Measurements from ENCODE around the gene RINL. TPM values are rescaled to one million over a fixed set of nuclear protein-coding genes. Genes with fewer than 3 reads are reported as not detected.
"Not testable (repeated sequence)": the region's sequence is repeated elsewhere in the genome, so short reads cannot be mapped to it uniquely, and the experiment has no call there.

The RINL gene
- total RNA-seq, 1 experiment from 2014 or later: 1.3 TPM

DNA sequence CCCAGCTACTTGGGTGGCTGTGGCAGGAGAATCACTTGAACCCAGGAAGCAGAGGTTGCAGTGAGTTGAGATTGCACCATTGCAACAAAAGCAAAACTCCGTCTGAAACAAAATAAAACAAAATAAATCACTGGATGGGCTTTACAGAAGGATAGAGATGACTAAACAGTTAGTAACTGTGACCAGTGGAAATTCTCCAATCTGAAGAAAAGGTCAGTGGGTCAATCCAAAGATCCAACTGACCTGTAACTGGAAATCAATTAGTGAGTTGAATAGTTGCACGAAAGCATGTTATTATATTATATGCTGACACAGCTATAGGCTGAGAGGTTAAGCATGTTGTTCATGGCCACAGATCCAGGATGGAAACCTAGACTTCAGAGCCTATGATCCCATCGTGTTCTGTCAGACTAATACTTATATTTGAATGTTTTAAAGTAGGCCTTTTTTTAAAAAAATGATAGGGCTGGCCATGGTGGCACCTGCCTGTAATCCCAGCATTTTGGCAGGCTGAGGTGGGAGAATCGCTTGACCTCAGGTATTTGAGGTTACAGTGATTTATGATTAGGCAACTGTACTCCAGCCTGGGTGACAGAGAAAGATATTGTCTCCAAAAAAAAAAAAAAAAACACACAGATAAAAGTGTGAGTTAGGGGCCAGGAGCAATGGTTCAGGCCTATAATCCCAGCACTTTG lies 47.9 kb downstream of the RINL start:
- Histone ChIP-seq H3K4me1 (ENCODE audit: control insufficient read depth, insufficient read depth, low read length) (peaks cover 45% of the 10 kb centered on the region), H3K27me3 (ENCODE audit: control insufficient read depth, insufficient read depth, low read length) (no peaks in the 10 kb centered on the region), H3K27ac (ENCODE audit: low read length) (peak overlapping the region; percentile 97), H3K9me3 (ENCODE audit: control insufficient read depth, insufficient read depth, low read depth, low read length) (no peaks in the 10 kb centered on the region), H3K4me3 (ENCODE audit: low read depth in 2 of 2, low read length in 2 of 2) (peak overlapping the region; percentile 51 to 78), H3K36me3 (ENCODE audit: control insufficient read depth, insufficient read depth, low read length) (peaks cover 16% of the 10 kb centered on the region; the same call in 1 of the 2 replicates)
- no TSS peak for BruUV-seq (replicated peaks)
- ChIA-PET POLR2A (interaction anchor here (0.5 to 2.2 kb wide), 5 partner anchors 9 to 177 kb away, joined by 3 to 17 read pairs (median 3); partner anchors contain the start of gene HNRNPL), CTCF (interaction anchor here (0.7 kb wide), 1 partner anchor 8 kb away, joined by 5 read pairs; no protein-coding TSS in a partner anchor)
- intact Hi-C loops (cut with micrococcal nuclease; ENCODE audit: unreplicated experiment) (loop anchor here (5.0 to 10.0 kb wide), 2 partner anchors 98 to 315 kb away; no protein-coding TSS in a partner anchor), in situ Hi-C loops (cut with HindIII; ENCODE audit: low pct_unique_long_range_greater_than_20kb, low sequenced_read_pairs) (no loop called here)
- TF ChIP-seq POLR2AphosphoS5 (IDR thresholded peaks at IDR 0.05; ENCODE audit: low read depth, low read length): no peak
- TF ChIP-seq SIN3A (IDR thresholded peaks at IDR 0.05; ENCODE audit: borderline replicate concordance, insufficient read depth, low read depth, low read length): no peak
- no peak for TF ChIP-seq TCF7L2 (IDR thresholded peaks at IDR 0.05; ENCODE audit: low read depth, low read length)
- TF ChIP-seq, protein P1, sequence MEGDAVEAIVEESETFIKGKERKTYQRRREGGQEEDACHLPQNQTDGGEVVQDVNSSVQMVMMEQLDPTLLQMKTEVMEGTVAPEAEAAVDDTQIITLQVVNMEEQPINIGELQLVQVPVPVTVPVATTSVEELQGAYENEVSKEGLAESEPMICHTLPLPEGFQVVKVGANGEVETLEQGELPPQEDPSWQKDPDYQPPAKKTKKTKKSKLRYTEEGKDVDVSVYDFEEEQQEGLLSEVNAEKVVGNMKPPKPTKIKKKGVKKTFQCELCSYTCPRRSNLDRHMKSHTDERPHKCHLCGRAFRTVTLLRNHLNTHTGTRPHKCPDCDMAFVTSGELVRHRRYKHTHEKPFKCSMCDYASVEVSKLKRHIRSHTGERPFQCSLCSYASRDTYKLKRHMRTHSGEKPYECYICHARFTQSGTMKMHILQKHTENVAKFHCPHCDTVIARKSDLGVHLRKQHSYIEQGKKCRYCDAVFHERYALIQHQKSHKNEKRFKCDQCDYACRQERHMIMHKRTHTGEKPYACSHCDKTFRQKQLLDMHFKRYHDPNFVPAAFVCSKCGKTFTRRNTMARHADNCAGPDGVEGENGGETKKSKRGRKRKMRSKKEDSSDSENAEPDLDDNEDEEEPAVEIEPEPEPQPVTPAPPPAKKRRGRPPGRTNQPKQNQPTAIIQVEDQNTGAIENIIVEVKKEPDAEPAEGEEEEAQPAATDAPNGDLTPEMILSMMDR (IDR thresholded peaks at IDR 0.05): no peak
- TF ChIP-seq, protein P2, sequence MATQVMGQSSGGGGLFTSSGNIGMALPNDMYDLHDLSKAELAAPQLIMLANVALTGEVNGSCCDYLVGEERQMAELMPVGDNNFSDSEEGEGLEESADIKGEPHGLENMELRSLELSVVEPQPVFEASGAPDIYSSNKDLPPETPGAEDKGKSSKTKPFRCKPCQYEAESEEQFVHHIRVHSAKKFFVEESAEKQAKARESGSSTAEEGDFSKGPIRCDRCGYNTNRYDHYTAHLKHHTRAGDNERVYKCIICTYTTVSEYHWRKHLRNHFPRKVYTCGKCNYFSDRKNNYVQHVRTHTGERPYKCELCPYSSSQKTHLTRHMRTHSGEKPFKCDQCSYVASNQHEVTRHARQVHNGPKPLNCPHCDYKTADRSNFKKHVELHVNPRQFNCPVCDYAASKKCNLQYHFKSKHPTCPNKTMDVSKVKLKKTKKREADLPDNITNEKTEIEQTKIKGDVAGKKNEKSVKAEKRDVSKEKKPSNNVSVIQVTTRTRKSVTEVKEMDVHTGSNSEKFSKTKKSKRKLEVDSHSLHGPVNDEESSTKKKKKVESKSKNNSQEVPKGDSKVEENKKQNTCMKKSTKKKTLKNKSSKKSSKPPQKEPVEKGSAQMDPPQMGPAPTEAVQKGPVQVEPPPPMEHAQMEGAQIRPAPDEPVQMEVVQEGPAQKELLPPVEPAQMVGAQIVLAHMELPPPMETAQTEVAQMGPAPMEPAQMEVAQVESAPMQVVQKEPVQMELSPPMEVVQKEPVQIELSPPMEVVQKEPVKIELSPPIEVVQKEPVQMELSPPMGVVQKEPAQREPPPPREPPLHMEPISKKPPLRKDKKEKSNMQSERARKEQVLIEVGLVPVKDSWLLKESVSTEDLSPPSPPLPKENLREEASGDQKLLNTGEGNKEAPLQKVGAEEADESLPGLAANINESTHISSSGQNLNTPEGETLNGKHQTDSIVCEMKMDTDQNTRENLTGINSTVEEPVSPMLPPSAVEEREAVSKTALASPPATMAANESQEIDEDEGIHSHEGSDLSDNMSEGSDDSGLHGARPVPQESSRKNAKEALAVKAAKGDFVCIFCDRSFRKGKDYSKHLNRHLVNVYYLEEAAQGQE (IDR thresholded peaks at IDR 0.05; ENCODE audit: insufficient read depth in 1 of 2, low read depth in 2 of 2, low read length in 1 of 2): no peak
- DNase-seq (ENCODE audit: low read depth, low spot score) (no peak), ATAC-seq (no peak)

DNA sequence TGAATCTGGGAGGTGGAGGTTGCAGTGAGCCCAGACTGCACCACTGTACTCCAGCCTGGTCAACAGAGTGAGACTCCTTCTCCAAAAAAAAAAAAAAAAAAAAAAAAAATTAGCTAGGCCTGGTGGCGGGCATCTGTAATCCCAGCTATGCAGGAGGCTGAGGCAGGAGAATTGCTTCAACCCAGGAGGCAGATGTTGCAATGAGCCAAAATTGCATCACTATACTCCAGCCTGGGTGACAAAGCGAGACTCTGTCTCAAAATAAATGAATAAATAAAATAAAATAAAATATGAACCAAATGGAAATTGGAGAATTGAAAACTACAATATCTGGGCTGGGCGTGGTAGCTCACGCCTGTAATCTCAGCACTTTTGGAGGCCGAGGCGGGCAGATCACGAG lies 48.9 kb downstream of the RINL start:
- intact Hi-C loops (cut with micrococcal nuclease; ENCODE audit: unreplicated experiment); in situ Hi-C loops (cut with HindIII; ENCODE audit: low pct_unique_long_range_greater_than_20kb, low sequenced_read_pairs); H3K27me3 ChIP-seq (ENCODE audit: control insufficient read depth, insufficient read depth, low read length); H3K9me3 ChIP-seq (ENCODE audit: control insufficient read depth, insufficient read depth, low read depth, low read length); ATAC-seq; DNase-seq (ENCODE audit: low read depth, low spot score); H3K4me3 ChIP-seq (ENCODE audit: low read depth in 2 of 2, low read length in 2 of 2); H3K27ac ChIP-seq (ENCODE audit: low read length); BruUV-seq (replicated peaks): not testable (repeated sequence)
- POLR2A ChIA-PET: interaction anchor here (0.6 to 0.8 kb wide), 3 partner anchors 15 to 176 kb away, joined by 3 to 7 read pairs (median 3); no protein-coding TSS in a partner anchor
- Histone ChIP-seq H3K4me1 (ENCODE audit: control insufficient read depth, insufficient read depth, low read length) (peaks cover 36% of the 10 kb centered on the region), H3K36me3 (ENCODE audit: control insufficient read depth, insufficient read depth, low read length) (peaks cover 16% of the 10 kb centered on the region; the same call in 1 of the 2 replicates)
- CTCF ChIA-PET: interaction anchor here (0.6 to 0.7 kb wide), 2 partner anchors 58 to 60 kb away, joined by 3 to 4 read pairs; no protein-coding TSS in a partner anchor
